ENCODE measurements around the gene FZD1.

DNA sequence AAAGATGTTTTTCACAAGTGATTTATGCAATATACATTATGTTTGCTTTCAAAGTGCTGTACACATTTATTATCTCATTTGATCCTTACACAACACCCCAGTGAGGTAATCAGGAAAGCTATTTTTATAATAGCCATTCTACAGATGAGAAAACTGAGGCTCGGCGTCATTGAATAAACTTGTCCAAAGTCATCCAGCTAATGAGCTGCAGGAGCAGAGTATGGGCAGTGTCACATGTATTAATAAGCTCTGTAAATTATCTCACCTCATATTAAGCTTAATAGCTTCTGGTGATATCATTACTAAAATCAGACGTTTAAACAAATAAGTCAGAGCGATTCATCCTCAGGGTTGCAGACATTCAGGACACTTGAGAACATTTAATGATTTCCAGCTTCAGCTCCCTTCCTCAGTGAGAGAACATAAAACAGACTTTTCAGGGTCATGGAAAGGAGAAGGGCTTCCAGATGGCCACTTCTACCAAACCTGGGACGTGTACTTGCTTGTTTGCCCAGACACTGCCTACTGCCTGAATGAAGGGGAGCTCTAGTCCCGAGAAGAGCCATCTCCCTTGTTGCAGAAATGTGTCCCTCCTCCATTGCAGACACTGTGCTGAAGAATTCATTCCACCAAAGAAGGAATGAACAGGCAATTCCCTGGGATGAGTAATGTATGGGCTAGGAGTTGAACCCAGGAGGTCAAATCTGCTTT lies 20.5 kb upstream of the FZD1 start:
- TF ChIP-seq, protein P1, sequence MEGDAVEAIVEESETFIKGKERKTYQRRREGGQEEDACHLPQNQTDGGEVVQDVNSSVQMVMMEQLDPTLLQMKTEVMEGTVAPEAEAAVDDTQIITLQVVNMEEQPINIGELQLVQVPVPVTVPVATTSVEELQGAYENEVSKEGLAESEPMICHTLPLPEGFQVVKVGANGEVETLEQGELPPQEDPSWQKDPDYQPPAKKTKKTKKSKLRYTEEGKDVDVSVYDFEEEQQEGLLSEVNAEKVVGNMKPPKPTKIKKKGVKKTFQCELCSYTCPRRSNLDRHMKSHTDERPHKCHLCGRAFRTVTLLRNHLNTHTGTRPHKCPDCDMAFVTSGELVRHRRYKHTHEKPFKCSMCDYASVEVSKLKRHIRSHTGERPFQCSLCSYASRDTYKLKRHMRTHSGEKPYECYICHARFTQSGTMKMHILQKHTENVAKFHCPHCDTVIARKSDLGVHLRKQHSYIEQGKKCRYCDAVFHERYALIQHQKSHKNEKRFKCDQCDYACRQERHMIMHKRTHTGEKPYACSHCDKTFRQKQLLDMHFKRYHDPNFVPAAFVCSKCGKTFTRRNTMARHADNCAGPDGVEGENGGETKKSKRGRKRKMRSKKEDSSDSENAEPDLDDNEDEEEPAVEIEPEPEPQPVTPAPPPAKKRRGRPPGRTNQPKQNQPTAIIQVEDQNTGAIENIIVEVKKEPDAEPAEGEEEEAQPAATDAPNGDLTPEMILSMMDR (IDR thresholded peaks at IDR 0.05) = no peak
- TF ChIP-seq POLR2A (IDR thresholded peaks at IDR 0.05) = no peak
